ENCODE results near the gene CAPN13.

DNA sequence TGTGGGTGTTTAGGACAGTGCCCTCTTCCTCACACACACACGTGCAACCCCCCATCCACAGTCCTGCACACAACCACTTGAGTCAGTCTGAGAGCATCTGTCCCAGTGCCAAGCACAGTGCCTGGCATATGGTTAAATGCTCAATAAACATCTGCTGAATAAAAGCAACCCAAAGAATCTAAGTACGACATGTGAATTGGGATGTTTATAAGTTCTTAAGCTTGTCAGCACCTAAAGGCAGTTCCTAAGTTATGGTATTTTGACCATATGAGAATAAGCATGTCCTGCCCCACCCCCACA lies 37.8 kb downstream of the CAPN13 start:
- no peak for TF ChIP-seq CEBPB (IDR thresholded peaks at IDR 0.05)
- TF ChIP-seq TAF1 (IDR thresholded peaks at IDR 0.05; ENCODE audit: low read depth), result no peak
- TF ChIP-seq, protein P1, sequence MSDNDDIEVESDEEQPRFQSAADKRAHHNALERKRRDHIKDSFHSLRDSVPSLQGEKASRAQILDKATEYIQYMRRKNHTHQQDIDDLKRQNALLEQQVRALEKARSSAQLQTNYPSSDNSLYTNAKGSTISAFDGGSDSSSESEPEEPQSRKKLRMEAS (IDR thresholded peaks at IDR 0.05), result no peak
- no peak for TF ChIP-seq EGR1 (IDR thresholded peaks at IDR 0.05)
- no peak for TF ChIP-seq EP300 (IDR thresholded peaks at IDR 0.05; ENCODE audit: borderline replicate concordance)
- no peak for TF ChIP-seq TCF12 (IDR thresholded peaks at IDR 0.05; ENCODE audit: low read depth)
- TF ChIP-seq FOXM1 (IDR thresholded peaks at IDR 0.05; ENCODE audit: borderline replicate concordance, low read depth), result no peak
- no peak for TF ChIP-seq RAD21 (IDR thresholded peaks at IDR 0.05; ENCODE audit: low read depth)
